ENCODE data around the gene ADNP. TPM values are rescaled to one million over a fixed set of nuclear protein-coding genes. Genes with fewer than 3 reads are reported as not detected.

ADNP gene
- total RNA-seq, 1 donor from 2014 or later, result 132 TPM

DNA sequence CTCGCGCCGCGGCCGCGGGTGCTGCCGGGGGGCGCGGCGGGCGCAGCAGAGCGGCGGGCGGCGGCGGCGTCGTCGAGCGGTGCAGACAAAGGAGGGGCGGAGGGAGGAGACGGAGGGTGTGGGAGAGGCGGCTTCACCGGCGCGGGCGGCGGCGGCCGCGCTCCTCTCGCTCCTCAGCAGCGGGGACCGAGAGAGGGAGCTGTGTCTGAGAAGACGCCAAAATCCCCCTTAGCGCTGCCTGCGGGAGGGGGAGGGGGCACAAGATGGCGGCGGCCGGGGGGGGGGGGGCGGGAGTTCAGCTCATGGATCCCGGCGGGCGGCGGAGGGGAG, 296 bp downstream of the ADNP start:
- peaks cover 3% of the 10 kb centered on the region for H3K9me3 Mint-ChIP-seq
- peak overlapping the region; percentile 96 for H3K4me3 Mint-ChIP-seq
- H3K27me3 Mint-ChIP-seq (ENCODE audit: low read depth), result peaks cover 15% of the 10 kb centered on the region
- peaks cover 26% of the 10 kb centered on the region for H3K36me3 Mint-ChIP-seq (ENCODE audit: low read depth)
- no peak for DNase-seq (ENCODE audit: low read depth, low spot score)
- H3K4me1 Mint-ChIP-seq, result peaks cover 36% of the 10 kb centered on the region
- peak overlapping the region; percentile 95 for H3K27ac Mint-ChIP-seq (ENCODE audit: unreplicated experiment)
- TF ChIP-seq, protein P1, sequence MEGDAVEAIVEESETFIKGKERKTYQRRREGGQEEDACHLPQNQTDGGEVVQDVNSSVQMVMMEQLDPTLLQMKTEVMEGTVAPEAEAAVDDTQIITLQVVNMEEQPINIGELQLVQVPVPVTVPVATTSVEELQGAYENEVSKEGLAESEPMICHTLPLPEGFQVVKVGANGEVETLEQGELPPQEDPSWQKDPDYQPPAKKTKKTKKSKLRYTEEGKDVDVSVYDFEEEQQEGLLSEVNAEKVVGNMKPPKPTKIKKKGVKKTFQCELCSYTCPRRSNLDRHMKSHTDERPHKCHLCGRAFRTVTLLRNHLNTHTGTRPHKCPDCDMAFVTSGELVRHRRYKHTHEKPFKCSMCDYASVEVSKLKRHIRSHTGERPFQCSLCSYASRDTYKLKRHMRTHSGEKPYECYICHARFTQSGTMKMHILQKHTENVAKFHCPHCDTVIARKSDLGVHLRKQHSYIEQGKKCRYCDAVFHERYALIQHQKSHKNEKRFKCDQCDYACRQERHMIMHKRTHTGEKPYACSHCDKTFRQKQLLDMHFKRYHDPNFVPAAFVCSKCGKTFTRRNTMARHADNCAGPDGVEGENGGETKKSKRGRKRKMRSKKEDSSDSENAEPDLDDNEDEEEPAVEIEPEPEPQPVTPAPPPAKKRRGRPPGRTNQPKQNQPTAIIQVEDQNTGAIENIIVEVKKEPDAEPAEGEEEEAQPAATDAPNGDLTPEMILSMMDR (conservative IDR thresholded peaks at IDR 0.05), result no peak

DNA sequence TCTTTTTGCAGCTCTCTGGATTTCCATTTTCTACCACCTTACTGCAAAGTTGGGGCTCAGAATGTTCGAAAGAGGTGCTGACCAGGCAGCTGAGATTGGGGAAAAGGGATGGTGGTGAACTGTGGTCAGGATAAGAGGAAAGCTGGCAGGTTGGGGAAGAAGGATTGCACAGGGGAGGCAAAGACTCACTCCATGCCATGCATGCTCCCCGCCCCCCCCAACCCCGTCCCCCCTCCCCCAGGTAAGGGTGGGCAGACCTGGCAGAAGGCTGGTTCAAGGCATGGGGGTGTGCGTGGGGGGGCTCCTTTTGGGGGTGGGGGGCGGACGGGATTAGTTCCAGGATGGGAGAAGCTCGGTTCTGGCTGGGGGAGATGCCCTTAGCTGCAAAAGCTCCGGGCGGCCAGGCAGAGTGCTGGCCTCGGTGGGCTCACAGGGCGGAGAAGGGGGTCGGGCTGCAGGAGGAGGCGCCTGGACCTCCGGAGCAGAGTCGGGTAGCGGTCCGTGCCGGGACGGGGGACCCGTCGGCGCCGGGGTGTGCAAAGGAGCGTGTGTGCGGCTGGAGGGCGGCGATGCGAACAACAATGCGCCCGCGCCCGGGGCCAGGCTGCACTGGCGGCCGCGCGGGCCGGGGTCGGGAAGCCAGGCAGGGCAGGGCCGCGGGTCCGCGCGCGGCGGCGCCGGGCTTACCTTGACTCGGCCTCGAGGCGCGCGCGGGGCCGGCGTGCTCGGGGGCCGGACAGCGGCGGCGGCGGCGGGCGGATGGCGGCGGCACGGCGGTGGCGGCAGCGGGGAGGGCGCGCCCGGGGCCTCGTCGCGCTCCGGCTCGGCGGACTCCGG, 880 bp downstream of the ADNP start:
- DNase-seq (ENCODE audit: low read depth, low spot score), result peak; percentile 18

DNA sequence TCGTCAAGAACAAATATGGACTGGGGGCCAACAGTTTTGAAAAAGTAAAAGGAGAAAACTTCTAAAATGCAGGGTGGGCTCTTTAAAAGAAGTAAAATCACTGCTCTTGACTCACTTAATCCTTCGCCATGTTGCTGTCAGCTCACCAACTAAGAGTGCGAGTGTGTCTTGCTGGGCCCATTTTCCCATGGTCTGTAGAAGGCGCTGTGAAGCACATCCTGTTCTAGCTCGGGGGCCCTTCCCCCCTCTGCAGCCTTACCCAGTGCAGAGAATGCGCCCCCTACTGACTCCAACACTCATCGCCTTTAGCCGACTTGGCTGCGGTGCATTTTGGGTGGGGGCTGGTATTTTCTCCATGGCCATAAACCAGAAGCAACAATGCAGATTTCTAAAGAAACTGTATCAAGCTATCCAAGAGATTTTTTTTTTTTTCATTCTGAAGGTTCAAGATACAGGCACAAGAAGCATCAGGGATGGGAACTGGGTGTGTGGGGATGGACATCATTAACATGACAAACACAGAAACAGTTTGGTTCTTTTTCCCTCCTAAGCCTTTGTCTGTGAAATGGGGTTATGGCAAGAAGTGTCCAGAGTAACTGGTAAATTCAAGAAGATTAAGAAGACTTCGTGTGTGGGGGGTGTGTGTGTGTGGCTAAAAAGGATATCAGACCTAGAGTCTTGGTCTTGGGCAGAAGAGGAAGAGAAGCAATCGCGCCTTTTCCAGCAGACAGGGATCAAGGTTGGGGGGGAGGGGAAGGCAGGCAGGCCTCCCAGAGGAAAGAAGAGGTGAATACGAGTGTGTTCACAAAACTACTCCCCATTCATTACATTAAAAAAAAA, 1.7 kb downstream of the ADNP start:
- TF ChIP-seq, protein P1 (conservative IDR thresholded peaks at IDR 0.05), result peak; percentile 97
- Mint-ChIP-seq H3K36me3 (ENCODE audit: low read depth) (peaks cover 29% of the 10 kb centered on the region), H3K4me3 (peak overlapping the region; percentile 100), H3K4me1 (peaks cover 49% of the 10 kb centered on the region), H3K27ac (ENCODE audit: unreplicated experiment) (peak overlapping the region; percentile 99), H3K9me3 (peaks cover 3% of the 10 kb centered on the region), H3K27me3 (ENCODE audit: low read depth) (peaks cover 15% of the 10 kb centered on the region)
- peak; percentile 95 for DNase-seq (ENCODE audit: low read depth, low spot score)

More for the DNA sequence above, 880 bp downstream of the ADNP start:
- peak overlapping the region; percentile 100 for H3K4me3 Mint-ChIP-seq
- TF ChIP-seq, protein P1 (conservative IDR thresholded peaks at IDR 0.05), result no peak
- H3K4me1 Mint-ChIP-seq, result peaks cover 42% of the 10 kb centered on the region
- peaks cover 26% of the 10 kb centered on the region for H3K36me3 Mint-ChIP-seq (ENCODE audit: low read depth)
- H3K27me3 Mint-ChIP-seq (ENCODE audit: low read depth), result peaks cover 15% of the 10 kb centered on the region
- H3K27ac Mint-ChIP-seq (ENCODE audit: unreplicated experiment), result peak overlapping the region; percentile 99
- peaks cover 3% of the 10 kb centered on the region for H3K9me3 Mint-ChIP-seq

DNA sequence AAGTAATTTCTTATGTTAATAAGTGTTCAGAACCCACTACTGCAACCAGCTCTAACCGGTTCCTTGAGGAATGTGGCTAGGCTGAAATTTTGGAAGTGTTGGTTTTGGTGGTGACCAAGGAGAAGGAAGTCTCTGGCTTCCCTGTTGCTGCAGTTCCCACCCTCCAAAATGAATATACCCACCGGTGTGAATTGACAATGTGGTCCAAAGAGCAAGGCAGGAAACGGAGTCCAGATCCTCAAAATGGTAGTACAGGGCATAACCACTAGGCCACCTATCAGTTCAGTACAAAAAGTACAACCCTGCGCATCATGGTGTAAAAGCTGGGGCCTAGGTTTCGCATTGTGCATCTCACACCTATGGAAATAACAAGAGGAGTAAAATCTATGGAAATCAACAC, 2.8 kb downstream of the ADNP start:
- Mint-ChIP-seq H3K36me3 (ENCODE audit: low read depth) (peaks cover 29% of the 10 kb centered on the region), H3K27me3 (ENCODE audit: low read depth) (peaks cover 15% of the 10 kb centered on the region), H3K9me3 (peaks cover 3% of the 10 kb centered on the region), H3K4me1 (peaks cover 55% of the 10 kb centered on the region), H3K27ac (ENCODE audit: unreplicated experiment) (no peak overlapping the region), H3K4me3 (peak overlapping the region; percentile 100)
- DNase-seq (ENCODE audit: low read depth, low spot score), result no peak
- TF ChIP-seq, protein P1 (conservative IDR thresholded peaks at IDR 0.05), result no peak

DNA sequence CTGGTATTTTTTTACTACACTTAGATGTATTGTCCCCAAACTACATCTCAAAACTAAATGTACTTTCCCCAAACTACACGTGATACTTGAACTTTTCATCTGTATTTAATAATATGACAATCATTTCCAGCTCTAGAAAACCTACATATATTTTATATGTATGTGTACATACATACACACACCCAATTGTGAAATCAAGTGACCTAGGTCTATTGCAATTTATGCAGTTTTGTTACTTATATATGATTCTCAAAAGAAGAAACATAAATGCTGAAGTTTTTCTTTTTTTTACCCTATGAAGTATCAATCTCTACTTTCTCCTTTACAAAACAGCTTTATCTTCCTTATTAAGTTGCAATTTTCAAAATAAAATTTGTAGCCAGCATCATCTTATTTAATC, 4.7 kb downstream of the ADNP start:
- H3K27ac Mint-ChIP-seq (ENCODE audit: unreplicated experiment), result no peak overlapping the region
- H3K4me3 Mint-ChIP-seq, result no peak overlapping the region
- DNase-seq (ENCODE audit: low read depth, low spot score), result no peak
- peaks cover 15% of the 10 kb centered on the region for H3K27me3 Mint-ChIP-seq (ENCODE audit: low read depth)
- TF ChIP-seq, protein P1 (conservative IDR thresholded peaks at IDR 0.05), result no peak
- peaks cover 3% of the 10 kb centered on the region for H3K9me3 Mint-ChIP-seq
- peaks cover 27% of the 10 kb centered on the region for H3K36me3 Mint-ChIP-seq (ENCODE audit: low read depth)
- H3K4me1 Mint-ChIP-seq, result peaks cover 65% of the 10 kb centered on the region
